ENCODE measurements around the gene APOBEC2.
A peak's percentile ranks its signal among the peaks of the same experiment; 100 is the strongest.

The APOBEC2 gene

DNA sequence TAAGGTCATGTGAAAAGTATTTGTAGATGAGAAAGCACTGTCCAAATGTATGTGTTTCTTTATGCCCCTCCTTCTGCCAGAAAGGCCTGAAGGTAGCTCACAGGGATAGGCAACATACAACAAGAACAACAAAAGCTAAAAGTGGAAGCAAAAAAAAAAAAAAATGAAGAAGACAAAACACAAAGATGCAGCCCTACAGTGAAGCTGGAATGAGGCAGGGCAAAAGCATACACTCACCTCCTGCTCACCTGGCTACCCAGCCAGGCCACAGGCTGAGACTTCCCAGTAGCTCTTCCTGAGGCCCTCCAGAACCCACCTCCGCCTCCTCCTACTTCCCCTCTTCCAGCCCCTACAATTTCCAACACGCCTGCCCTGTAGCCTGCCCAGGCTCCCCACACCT lies 16.4 kb upstream of the APOBEC2 start:
- no peak for DNase-seq (ENCODE audit: low read depth, low spot score)
- H3K27ac ChIP-seq: peak overlapping the region; percentile 74

DNA sequence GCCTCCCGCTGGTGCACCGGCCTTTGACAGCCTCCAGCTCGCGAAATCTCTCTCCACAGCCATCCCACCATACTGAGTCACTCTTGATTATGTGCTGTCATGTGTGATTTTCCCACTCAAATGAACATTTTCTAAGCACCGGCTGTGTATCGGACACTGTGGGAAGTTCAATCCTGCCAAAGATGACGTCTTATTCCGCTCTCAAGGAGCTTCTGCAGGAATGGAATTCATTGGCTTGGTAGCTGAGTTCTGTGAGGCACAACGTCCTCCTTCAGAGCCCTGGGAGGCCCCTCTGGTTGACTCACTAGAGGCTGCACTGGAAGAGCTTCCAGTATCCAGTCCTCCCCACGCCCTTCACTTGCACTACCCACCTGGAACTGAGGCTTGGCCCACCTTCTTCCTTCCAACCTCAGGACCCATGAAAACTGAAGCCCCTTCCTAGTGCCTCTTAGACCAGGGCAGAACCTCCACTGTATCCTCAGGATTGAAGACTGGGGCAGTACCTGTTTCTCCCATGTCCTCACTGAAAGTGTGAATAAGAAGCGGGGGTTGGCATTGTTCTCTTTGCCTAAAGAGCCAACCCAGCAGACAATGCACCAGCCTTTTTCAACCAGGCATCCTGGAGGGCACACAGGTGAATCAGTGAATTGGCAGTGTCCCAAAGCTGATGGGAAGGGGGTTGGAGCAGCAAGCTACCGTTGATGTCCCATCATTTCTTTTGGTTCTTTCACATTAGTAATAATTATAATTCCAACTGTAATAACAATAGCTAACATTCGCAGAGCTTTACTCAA lies 15.7 kb upstream of the APOBEC2 start:
- DNase-seq (ENCODE audit: low read depth, low spot score): no peak
- peak overlapping the region; percentile 74 for H3K27ac ChIP-seq

GRCh38 chr6:41038205-41038604 lies 14.8 kb upstream of the APOBEC2 start:
- no peak for DNase-seq (ENCODE audit: low read depth, low spot score)
- H3K27ac ChIP-seq: no peak overlapping the region

DNA sequence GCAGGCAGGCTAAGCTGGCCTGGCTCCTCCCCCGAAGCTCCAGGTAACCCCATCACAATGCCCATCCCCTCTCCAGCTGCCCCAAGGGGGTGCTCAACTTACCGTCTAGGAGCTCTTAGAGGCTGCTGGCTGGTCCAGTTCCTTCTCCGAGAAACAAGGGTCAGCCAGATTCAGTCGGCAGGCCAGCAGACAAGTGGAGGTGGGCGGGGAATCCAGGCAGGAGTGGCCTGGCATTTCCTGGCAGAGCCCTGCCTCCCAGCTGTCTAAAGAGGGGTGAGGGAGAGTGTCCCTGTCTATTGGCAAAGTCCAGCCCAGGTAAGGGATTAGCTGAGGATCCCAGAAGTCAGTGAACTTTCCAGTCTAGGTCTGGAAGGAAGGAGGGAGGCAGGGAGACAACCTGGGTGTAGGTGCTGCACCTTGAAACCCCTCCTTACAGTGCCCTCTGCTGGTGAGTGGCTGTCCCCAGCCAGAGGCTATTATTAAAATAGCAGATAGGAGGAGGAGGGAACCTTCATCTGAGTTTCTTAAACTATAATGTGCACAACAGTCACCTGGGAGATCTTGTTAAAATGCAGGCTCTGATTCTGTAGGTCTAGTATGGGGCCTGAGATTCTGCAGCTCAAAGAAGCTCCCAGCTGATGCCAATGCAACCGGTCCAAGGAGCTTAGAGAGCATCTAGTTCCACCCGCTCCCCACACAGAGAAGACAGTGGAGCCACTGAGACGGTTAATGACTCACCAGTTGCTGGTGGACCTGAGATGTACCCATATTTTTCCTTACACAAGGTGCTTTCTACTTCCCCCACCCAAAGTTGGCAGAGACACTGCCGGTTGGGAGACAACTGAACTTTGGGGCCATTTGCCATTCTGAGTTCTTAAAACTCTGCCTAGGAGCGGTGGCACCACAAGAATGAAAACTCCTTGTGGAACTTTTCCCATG lies 13.7 kb upstream of the APOBEC2 start, which contains the start of gene UNC5CL:
Gene UNC5CL, minus strand, starts transcription at position 162 of the 939 bp plus-strand sequence. CDS start 4,147 bp downstream, outside the sequence.
- no peak for DNase-seq (ENCODE audit: low read depth, low spot score)
- H3K27ac ChIP-seq: peak within 1 kb of the TSS; percentile 66

- H3K27ac ChIP-seq: peak overlapping the region; percentile 66
- DNase-seq (ENCODE audit: low read depth, low spot score): no peak
Observed at GRCh38 chr6:41040101-41040939, 12.7 kb upstream of the APOBEC2 start.

DNA sequence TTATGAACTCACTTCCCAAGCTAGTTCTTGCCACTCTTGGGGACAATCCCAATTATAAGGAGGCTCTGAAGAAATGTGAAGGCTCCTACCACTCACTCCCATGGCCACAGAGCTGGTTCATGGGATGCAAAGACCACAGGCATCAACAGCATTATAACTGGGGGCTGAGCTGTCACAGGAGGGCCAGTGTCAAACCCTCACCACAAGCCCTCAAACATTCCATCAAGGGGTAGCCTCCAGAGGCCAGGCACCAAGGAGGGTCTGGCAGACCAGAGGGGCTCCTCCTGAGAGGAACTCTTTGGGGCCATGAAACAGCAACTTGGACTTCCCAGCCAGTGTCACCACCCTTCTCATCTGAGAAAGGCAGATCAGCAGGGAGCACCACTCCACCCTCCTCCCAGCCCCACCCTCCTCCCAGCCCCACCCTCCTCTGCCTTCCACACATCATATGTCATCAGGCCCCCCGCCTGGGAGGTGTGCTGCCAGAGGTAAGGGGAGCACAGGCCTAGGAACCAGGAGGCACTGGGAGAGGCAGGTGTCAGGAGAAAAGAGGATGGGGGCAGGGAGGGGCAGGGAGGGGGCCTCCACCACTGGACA lies 12.0 kb upstream of the APOBEC2 start:
- no peak for DNase-seq (ENCODE audit: low read depth, low spot score)
- H3K27ac ChIP-seq: peak overlapping the region; percentile 66

DNA sequence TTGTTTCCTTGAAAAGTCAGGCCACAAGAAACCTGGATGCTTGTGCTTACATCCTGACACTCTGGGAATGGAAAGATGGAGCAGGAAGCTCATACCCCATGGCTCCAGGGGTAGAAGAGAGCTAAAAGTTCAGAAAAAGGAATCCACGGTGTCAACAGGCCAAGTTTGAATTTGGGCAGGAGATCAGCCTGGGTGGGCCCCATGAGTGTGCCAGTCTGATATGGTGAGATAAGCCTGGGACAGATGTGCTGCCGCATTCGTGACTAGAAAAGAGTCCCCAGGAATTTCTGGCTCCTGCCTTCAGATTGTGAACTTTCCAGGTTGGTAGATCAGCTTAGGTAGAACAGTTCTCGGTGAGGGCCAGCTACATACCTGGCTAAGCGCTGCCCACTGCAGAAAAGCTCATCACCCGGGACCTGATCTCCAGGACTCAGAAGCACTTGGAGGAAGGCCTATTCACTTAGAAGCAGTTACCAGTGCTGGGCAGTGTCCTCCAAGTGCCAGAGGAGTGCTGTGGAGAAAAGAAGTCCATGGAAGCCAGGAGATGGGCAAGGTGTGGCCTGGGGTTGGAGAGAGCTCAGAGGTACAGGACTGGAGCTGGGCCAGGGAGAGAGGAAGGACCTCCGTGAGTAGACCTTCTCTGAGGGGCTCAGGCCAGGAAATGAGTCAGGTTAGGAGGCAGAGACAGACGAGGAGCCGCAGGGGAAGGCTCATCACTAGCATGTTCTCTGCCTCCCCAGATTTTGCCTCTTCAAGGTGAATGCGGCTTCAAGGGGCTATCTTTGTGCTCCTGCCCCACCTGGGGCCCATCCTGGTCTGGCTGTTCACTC lies 10.6 kb upstream of the APOBEC2 start, which contains the start of gene TSPO2:
Gene TSPO2, plus strand, starts transcription at position 242 of the 830 bp plus-strand sequence. Its CDS starts 519 bp downstream, at position 761.
- H3K27ac ChIP-seq: no peak within 1 kb of the TSS
- DNase-seq (ENCODE audit: low read depth, low spot score): no peak

- no peak overlapping the region for H3K27ac ChIP-seq
- no peak for DNase-seq (ENCODE audit: low read depth, low spot score)
Observed at GRCh38 chr6:41043151-41043550, 9.9 kb upstream of the APOBEC2 start.

GRCh38 chr6:41045664-41046063 lies 7.3 kb upstream of the APOBEC2 start:
- no peak overlapping the region for H3K27ac ChIP-seq
- no peak for DNase-seq (ENCODE audit: low read depth, low spot score)

DNA sequence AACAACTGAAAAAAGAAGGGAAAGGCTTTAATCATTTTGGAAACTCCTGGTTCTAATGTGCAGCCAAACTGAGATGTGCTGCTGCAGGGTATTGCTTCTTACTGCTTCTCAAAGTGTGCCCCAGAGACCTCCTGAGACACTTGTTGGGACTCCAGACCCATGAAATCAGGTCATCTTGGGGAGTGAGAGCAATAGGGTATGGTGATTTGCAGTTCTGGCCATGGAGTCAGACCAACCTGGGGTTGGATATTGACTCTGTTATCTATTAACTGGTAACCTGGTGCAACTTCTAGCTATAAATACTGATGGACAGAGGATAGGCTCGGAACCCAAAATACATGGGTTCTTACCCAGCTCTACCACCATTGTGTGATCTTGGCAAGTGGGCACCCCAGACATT lies 6.9 kb upstream of the APOBEC2 start:
- DNase-seq (ENCODE audit: low read depth, low spot score): no peak
- no peak overlapping the region for H3K27ac ChIP-seq

DNA sequence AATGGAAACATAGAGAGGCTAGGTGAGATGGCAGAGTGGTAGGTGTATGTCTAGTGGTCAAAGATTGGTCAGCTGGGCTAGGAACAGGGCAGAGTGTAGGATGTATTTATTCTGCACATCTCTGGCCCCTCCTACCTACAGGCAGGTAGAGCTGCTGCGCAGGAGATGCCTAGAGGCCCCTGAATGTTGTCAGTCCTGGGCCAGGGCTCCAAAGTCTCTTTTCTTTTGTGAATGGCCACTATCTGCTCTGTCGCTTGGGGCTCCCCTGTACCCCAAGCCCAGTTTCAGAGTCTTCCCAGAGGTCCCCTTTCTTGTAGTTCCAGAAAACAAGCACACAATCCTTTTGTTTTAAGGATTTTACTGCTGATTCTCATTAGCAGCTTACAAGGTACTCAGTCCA lies 5.7 kb upstream of the APOBEC2 start:
- DNase-seq (ENCODE audit: low read depth, low spot score): no peak
- H3K27ac ChIP-seq: no peak overlapping the region

DNA sequence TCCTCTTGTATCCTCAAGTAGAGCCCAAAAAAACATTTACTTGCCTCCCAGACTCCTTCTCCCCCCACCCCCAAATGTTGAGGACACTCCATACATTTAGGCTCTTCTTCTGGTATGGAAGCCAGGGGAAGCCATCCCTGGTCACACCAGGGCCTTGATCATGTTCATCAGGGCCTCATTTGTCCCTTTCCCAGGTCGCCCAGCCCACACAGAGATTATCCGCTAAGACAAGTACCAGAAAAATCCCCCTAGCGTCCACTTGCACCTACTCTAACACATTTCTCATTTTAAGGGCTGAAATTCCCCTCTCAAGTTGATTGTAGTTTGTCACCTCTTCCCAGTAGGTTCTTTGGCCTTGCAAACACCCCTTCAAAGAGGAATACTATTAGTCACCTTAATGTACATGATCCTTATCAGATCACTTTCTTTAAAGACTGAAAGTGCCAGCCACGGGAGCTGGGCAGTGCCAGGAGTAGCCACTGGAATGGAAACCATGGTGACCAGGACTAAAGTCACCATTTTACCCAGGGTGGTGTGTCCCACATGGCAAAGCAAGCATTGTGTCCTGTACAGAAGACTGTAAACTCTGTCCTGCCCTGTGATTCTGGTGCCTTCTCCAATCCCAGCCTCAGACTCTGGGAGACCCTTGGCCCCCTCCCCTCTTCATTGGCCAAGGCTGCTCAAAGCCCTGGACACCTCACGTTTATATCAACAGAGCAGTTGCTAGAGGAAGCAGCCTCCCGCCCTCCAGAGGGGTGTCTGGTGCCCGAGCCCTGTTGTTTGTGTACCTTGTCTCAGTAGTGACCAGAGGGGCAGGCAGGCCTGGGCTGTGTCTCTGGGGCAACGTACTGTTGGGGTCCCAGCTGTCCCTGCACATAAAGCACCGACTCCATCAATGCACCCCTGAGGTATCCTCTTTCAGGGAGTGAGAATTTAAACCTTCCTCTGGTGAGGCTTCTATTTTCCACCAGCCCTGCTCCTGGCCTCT lies 5.0 kb upstream of the APOBEC2 start:
- no peak overlapping the region for H3K27ac ChIP-seq
- no peak for DNase-seq (ENCODE audit: low read depth, low spot score)

- H3K27ac ChIP-seq: no peak overlapping the region
- DNase-seq (ENCODE audit: low read depth, low spot score): no peak
Observed at GRCh38 chr6:41049521-41049920, 3.5 kb upstream of the APOBEC2 start.

- H3K27ac ChIP-seq: no peak overlapping the region
- no peak for DNase-seq (ENCODE audit: low read depth, low spot score)
Observed at GRCh38 chr6:41049955-41050354, 3.0 kb upstream of the APOBEC2 start.

DNA sequence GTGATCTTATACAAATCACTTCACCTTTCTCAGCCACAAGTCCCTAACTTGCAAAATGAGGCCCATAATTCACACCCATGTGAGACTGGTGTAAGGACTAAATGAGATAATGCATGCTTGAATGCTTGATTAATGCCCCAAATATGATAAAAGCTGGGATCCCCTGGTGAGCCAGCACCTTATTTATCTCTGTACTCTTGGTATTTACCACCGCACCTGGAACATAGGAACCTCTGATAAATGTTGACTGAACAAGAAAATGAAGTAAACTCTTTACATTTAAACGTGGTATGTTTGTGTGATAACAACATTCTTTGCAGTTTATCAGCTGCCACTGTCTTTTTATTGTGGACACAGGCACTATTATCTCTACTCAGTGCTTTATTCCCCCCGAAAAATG lies 2.5 kb upstream of the APOBEC2 start:
- no peak overlapping the region for H3K27ac ChIP-seq
- DNase-seq (ENCODE audit: low read depth, low spot score): no peak

GRCh38 chr6:41051873-41052272 lies 1.1 kb upstream of the APOBEC2 start:
- no peak for DNase-seq (ENCODE audit: low read depth, low spot score)
- no peak overlapping the region for H3K27ac ChIP-seq

DNA sequence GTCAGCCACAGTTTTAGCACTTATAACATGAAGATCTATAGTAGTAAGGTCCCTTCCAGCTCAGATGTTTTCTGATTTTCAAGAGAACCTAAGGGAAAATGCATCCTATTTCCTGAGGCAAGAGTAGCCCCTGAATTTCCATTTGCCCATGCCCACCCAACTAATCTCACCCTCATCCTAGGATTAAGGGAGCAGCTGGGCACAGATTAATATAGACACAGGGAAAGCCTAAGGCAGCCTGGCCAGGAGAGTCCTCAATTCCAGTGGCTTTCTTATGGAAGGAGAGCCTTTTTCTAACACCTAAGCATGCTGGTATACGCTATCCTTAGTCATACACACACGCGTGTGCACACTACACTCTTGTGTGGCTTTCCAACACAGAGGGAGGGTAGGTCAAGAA lies 1.5 kb downstream of the APOBEC2 start:
- DNase-seq (ENCODE audit: low read depth, low spot score): no peak
- no peak overlapping the region for H3K27ac ChIP-seq

DNA sequence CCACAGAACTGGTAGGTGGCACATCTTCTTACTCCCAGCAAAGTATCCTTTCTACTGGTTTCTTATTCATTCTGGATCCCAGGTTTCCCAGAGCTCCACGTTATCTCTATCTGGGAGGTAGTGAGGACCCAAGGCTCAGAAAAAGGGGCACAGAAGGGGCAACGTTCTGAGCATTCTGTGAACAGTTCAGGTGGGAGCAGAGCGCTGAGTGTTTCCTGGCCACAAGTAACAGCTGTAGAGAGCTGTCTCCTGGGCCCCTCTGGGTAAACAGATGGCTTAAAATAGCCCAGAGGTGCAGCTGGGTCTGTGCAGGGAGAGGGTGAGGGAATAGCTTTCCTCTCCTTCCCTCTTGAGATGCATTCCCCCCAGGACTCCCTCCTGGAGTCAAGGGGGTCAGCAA lies 2.1 kb downstream of the APOBEC2 start:
- H3K27ac ChIP-seq: no peak overlapping the region
- no peak for DNase-seq (ENCODE audit: low read depth, low spot score)

All from epithelial cell of prostate (primary cell).